HCT116 (cell line): ENCODE data around the gene CEP19. TPM values are rescaled to one million over a fixed set of nuclear protein-coding genes. Genes with fewer than 3 reads are reported as not detected.

ENCODE experiments used
- ATAC-seq: fragments of 200-7000 bp; cut with Tn5 transposase; 2 replicates; pipeline ENCODE4 v1.9.1; 2020; ENCODE audit warnings: mild to moderate bottlenecking, moderate library complexity
- BruUV-seq: library from RNA; stranded (reverse); fragments of 400-500 nt; replicated peaks from 2 replicates; lab custom pipeline; 2021; lab: Mats Ljungman, UMichigan
- CTCF ChIA-PET: fragments of 300-600 bp; sonication (Branson Sonifier 250); formaldehyde crosslinking; loops from one replicate; lab custom pipeline; 2021; ENCODE audit warnings: antibody characterized with exemption; lab: Charles Lee
- POLR2A ChIA-PET: fragments of 300-600, 350-600 bp; sonication (Branson Sonifier 250); formaldehyde crosslinking; loops from one replicate; lab custom pipeline; 2021; ENCODE audit warnings: antibody characterized with exemption; lab: Charles Lee
- RAD21 ChIA-PET, 2 experiments: fragments of 300-600 bp; sonication (Branson Sonifier 250); formaldehyde crosslinking; loops; one replicate each; lab custom pipeline; 2023; ENCODE audit warnings: low total read pairs in 2 of 2; ENCODE audit not compliant: uncharacterized antibody in 2 of 2, unreplicated experiment in 2 of 2, low non-redundant PET in 1 of 2; lab: Charles Lee
- DNase-seq: peaks from one replicate; pipeline ENCODE4 v3.0.0-alpha.2; 2010; ENCODE audit warnings: low read depth, low spot score
- H2AFZ ChIP-seq: fragments of 200-600 bp; shearing (Covaris generic), sonication (generic); 2 replicates; pipeline ENCODE4 v1.6.1; 2017; ENCODE audit warnings: low read depth, mixed run types, mixed read lengths, antibody characterized with exemption, low read length; ENCODE audit not compliant: poor library complexity, severe bottlenecking
- H3K27ac ChIP-seq: 2 replicates; pipeline ENCODE4 v1.5.1; 2012; ENCODE audit warnings: low read depth, low read length
- H3K27me3 ChIP-seq: fragments of 200-600 bp; sonication (generic); 2 replicates; pipeline ENCODE4 v1.6.1; 2016; ENCODE audit warnings: mixed run types, low read length, mixed read lengths; ENCODE audit not compliant: insufficient read depth
- H3K36me3 ChIP-seq, 2 experiments: fragments of 200-500 bp in 1 of 2; fragments of 200-600 bp in 1 of 2; sonication (Bioruptor generic) in 1 of 2; sonication (generic) in 1 of 2; 2 replicates each; pipeline versions ENCODE4 v1.5.1 to v1.6.1; 2014 to 2016; ENCODE audit warnings: low read length in 2 of 2, inconsistent platforms in 1 of 2, mixed read lengths in 1 of 2, mixed run types in 1 of 2; ENCODE audit not compliant: insufficient read depth in 2 of 2, control insufficient read depth in 1 of 2
- H3K4me1 ChIP-seq, 2 experiments: fragments of 200-600 bp in 1 of 2; sonication (generic) in 1 of 2; 2 replicates each; pipeline versions ENCODE4 v1.5.1 to v1.6.1; 2012 to 2017; ENCODE audit warnings: low read length in 2 of 2, inconsistent platforms in 1 of 2, mild to moderate bottlenecking in 1 of 2, mixed read lengths in 1 of 2, mixed run types in 1 of 2, moderate library complexity in 1 of 2; ENCODE audit not compliant: insufficient read depth in 2 of 2, control insufficient read depth in 1 of 2
- H3K4me2 ChIP-seq: fragments of 200-600 bp; sonication (generic); 2 replicates; pipeline ENCODE4 v1.6.1; 2017; ENCODE audit warnings: mixed run types, low read length, mixed read lengths
- H3K4me3 ChIP-seq, 2 experiments: fragments of 200-600 bp in 1 of 2; sonication (generic) in 1 of 2; replicated peaks in 1 of 2; 2 replicates each; pipeline ENCODE4 v1.5.1; 2011 to 2016; ENCODE audit warnings: low read length in 2 of 2, control low read depth in 1 of 2, low read depth in 1 of 2, mild to moderate bottlenecking in 1 of 2, mixed read lengths in 1 of 2, mixed run types in 1 of 2
- H3K79me2 ChIP-seq: fragments of 200-600 bp; sonication (generic); 2 replicates; pipeline ENCODE4 v1.6.1; 2017; ENCODE audit warnings: mild to moderate bottlenecking, mixed run types, low read length, moderate library complexity, mixed read lengths; ENCODE audit not compliant: insufficient read depth
- H3K9ac ChIP-seq: fragments of 200-600 bp; sonication (generic); 2 replicates; pipeline ENCODE4 v1.6.1; 2016; ENCODE audit warnings: low read length, mixed read lengths
- H3K9me2 ChIP-seq: fragments of 200-600 bp; sonication (generic), shearing (Covaris generic); 2 replicates; pipeline ENCODE4 v1.6.1; 2017; ENCODE audit warnings: mixed run types, mild to moderate bottlenecking, moderate library complexity; ENCODE audit not compliant: insufficient read depth
- H3K9me3 ChIP-seq, 2 experiments: fragments of 200-500 bp in 1 of 2; fragments of 200-600 bp in 1 of 2; sonication (Bioruptor generic) in 1 of 2; sonication (generic) in 1 of 2; 2 replicates each; pipeline ENCODE4 v1.6.1; 2014 to 2017; ENCODE audit warnings: low read length in 2 of 2, mixed read lengths in 2 of 2, inconsistent platforms in 1 of 2, low read depth in 1 of 2, mild to moderate bottlenecking in 1 of 2, mixed run types in 1 of 2, moderate library complexity in 1 of 2; ENCODE audit not compliant: control insufficient read depth in 1 of 2, insufficient read depth in 1 of 2
- H4K20me1 ChIP-seq: fragments of 200-600 bp; sonication (generic), shearing (Covaris generic); 2 replicates; pipeline ENCODE4 v1.6.1; 2017; ENCODE audit warnings: mixed run types, mild to moderate bottlenecking, moderate library complexity; ENCODE audit not compliant: insufficient read depth
- ATF3 ChIP-seq: IDR thresholded peaks from 2 replicates; pipeline ENCODE4 v1.6.1; 2012
- CTCF ChIP-seq, 3 experiments: fragments of 200-600 bp in 1 of 3; sonication (generic) in 1 of 3; IDR thresholded peaks in 2 of 3; conservative IDR thresholded peaks in 1 of 3; 2 replicates each; pipeline ENCODE4 v1.5.1; 2012 to 2017; ENCODE audit warnings: low read depth in 2 of 3, low read length in 2 of 3, antibody characterized with exemption in 1 of 3, borderline replicate concordance in 1 of 3, control low read depth in 1 of 3, mild to moderate bottlenecking in 1 of 3, mixed read lengths in 1 of 3, mixed run types in 1 of 3, moderate library complexity in 1 of 3; ENCODE audit not compliant: insufficient read depth in 1 of 3
- EGR1 ChIP-seq: IDR thresholded peaks from 2 replicates; pipeline ENCODE4 v1.6.1; 2012; ENCODE audit warnings: low read depth
- EZH2 ChIP-seq: fragments of 200-600 bp; sonication (generic); IDR thresholded peaks from 2 replicates; pipeline ENCODE4 v1.6.1; 2017; ENCODE audit warnings: antibody characterized with exemption, mixed run types
- FOSL1 ChIP-seq: IDR thresholded peaks from 2 replicates; pipeline ENCODE4 v1.6.1; 2012; ENCODE audit warnings: low read depth
- JUND ChIP-seq: IDR thresholded peaks from 2 replicates; pipeline ENCODE4 v1.6.1; 2012
- MAX ChIP-seq: IDR thresholded peaks from 2 replicates; pipeline ENCODE4 v1.6.1; 2012
- POLR2A ChIP-seq: IDR thresholded peaks from 2 replicates; pipeline ENCODE4 v1.7.0; 2011; ENCODE audit warnings: borderline replicate concordance; ENCODE audit not compliant: insufficient read depth, insufficient read length; ENCODE audit errors: extremely low read depth
- POLR2AphosphoS5 ChIP-seq: IDR thresholded peaks from 2 replicates; pipeline ENCODE4 v1.6.1; 2011; ENCODE audit warnings: mild to moderate bottlenecking, low read depth, low read length, moderate library complexity
- RAD21 ChIP-seq: IDR thresholded peaks from 2 replicates; pipeline ENCODE4 v1.6.1; 2012; ENCODE audit warnings: low read depth, mild to moderate bottlenecking
- REST ChIP-seq: IDR thresholded peaks from 2 replicates; pipeline ENCODE4 v1.6.1; 2012; ENCODE audit warnings: low read depth
- SIN3A ChIP-seq: IDR thresholded peaks from 2 replicates; pipeline ENCODE4 v1.6.1; 2012; ENCODE audit warnings: low read depth
- SRF ChIP-seq: IDR thresholded peaks from 2 replicates; pipeline ENCODE4 v1.6.1; 2012; ENCODE audit warnings: low read depth
- TCF7L2 ChIP-seq: IDR thresholded peaks from 2 replicates; pipeline ENCODE4 v1.7.0; 2011; ENCODE audit warnings: borderline replicate concordance, inconsistent platforms; ENCODE audit not compliant: insufficient read depth, insufficient read length; ENCODE audit errors: extremely low read depth
- YY1 ChIP-seq: IDR thresholded peaks from 2 replicates; pipeline ENCODE4 v1.6.1; 2011; ENCODE audit warnings: low read length, low read depth, moderate library complexity, mild to moderate bottlenecking; ENCODE audit not compliant: insufficient replicate concordance; ENCODE audit errors: extremely low read depth
- ZFX ChIP-seq: fragments of 450-650 bp; IDR thresholded peaks from 2 replicates; pipeline ENCODE4 v1.6.1; 2017
- ZNF274 ChIP-seq: fragments of 200-500 bp; sonication (Bioruptor generic); IDR thresholded peaks from 2 replicates; pipeline ENCODE4 v1.6.1; 2014; ENCODE audit warnings: mild to moderate bottlenecking, low read depth, low read length, inconsistent platforms
- intact Hi-C: fragments of 100-400 bp; cut with micrococcal nuclease; formaldehyde crosslinking; loops from 2 replicates; pipeline ENCODE4 v1.10.0; 2022
- total RNA-seq: library from RNA; stranded (reverse); gene quantifications from one replicate; pipeline ENCODE4 v1.2.1, GENCODE V29; 2021; ENCODE audit not compliant: unreplicated experiment

Gene CEP19
- total RNA-seq, 1 experiment from 2014 or later, result 2.7 TPM

GRCh38 chr3:196660381-196661166, 51.5 kb downstream of the CEP19 start (continued):
- TF ChIP-seq EZH2, result no peak

- Histone ChIP-seq H3K4me2 (no peak overlapping the region), H3K9me2 (no peaks in the 10 kb centered on the region), H3K79me2 (no peaks in the 10 kb centered on the region), H3K9me3 (no peaks in the 10 kb centered on the region), H4K20me1 (no peaks in the 10 kb centered on the region), H2AFZ (no peak overlapping the region), H3K27ac (no peak overlapping the region), H3K36me3 (no peaks in the 10 kb centered on the region), H3K27me3 (no peaks in the 10 kb centered on the region), H3K4me3 (no peak overlapping the region), H3K9ac (no peak overlapping the region), H3K4me1 (no peaks in the 10 kb centered on the region)
- ATAC-seq (no peak), DNase-seq (no peak)
- CTCF ChIA-PET, result no interaction called here
- intact Hi-C loops, result no loop called here
- BruUV-seq, result no TSS peak
- POLR2A ChIA-PET, result no interaction called here
- TF ChIP-seq MAX (no peak), POLR2AphosphoS5 (no peak), CTCF (IDR thresholded peaks at IDR 0.05 in 2 of 3, conservative IDR thresholded peaks at IDR 0.05 in 1 of 3; ENCODE audit: borderline replicate concordance in 1 of 3, insufficient read depth in 1 of 3, low read depth in 2 of 3, low read length in 2 of 3) (no peak), YY1 (no peak), TCF7L2 (no peak), ZFX (no peak), ATF3 (no peak), JUND (no peak), EGR1 (no peak), SRF (no peak), POLR2A (no peak), REST (no peak), SIN3A (no peak), EZH2 (no peak), RAD21 (no peak), ZNF274 (no peak), FOSL1 (no peak)
- RAD21 ChIA-PET, result no interaction called here
Measured at GRCh38 chr3:196659901-196660351, 52.1 kb downstream of the CEP19 start.
